ENCODE measurements around the gene DCTN3. TPM values are rescaled to one million over a fixed set of nuclear protein-coding genes. Genes with fewer than 3 reads are reported as not detected.

DCTN3 gene
- total RNA-seq, 1 experiment from 2014 or later = 27.5 TPM

DNA sequence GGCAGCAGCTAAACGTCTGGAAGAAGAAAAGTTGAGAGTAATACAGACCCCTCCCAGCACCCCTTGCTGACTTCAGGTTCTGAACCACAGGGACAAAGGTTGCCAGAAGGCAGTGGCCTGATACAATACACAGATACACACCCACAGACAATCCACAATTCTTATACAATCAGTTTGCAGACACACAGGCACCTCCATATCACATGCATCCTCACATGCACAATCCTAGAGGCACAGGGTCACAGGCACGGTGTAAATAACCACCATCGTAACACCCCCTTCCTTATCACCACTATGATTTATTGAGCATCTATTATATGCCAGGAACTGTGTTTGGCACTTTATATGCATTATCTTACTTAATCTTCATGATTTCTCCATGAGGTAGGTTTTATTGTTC is 39.0 kb downstream of the DCTN3 start:
- TF ChIP-seq, protein P1, sequence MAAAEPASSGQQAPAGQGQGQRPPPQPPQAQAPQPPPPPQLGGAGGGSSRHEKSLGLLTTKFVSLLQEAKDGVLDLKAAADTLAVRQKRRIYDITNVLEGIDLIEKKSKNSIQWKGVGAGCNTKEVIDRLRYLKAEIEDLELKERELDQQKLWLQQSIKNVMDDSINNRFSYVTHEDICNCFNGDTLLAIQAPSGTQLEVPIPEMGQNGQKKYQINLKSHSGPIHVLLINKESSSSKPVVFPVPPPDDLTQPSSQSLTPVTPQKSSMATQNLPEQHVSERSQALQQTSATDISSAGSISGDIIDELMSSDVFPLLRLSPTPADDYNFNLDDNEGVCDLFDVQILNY (CRISPR knock-in tag; IDR thresholded peaks at IDR 0.05) = no peak
- TF ChIP-seq ZNF232 (CRISPR knock-in tag; IDR thresholded peaks at IDR 0.05) = no peak
- TF ChIP-seq, protein P2, sequence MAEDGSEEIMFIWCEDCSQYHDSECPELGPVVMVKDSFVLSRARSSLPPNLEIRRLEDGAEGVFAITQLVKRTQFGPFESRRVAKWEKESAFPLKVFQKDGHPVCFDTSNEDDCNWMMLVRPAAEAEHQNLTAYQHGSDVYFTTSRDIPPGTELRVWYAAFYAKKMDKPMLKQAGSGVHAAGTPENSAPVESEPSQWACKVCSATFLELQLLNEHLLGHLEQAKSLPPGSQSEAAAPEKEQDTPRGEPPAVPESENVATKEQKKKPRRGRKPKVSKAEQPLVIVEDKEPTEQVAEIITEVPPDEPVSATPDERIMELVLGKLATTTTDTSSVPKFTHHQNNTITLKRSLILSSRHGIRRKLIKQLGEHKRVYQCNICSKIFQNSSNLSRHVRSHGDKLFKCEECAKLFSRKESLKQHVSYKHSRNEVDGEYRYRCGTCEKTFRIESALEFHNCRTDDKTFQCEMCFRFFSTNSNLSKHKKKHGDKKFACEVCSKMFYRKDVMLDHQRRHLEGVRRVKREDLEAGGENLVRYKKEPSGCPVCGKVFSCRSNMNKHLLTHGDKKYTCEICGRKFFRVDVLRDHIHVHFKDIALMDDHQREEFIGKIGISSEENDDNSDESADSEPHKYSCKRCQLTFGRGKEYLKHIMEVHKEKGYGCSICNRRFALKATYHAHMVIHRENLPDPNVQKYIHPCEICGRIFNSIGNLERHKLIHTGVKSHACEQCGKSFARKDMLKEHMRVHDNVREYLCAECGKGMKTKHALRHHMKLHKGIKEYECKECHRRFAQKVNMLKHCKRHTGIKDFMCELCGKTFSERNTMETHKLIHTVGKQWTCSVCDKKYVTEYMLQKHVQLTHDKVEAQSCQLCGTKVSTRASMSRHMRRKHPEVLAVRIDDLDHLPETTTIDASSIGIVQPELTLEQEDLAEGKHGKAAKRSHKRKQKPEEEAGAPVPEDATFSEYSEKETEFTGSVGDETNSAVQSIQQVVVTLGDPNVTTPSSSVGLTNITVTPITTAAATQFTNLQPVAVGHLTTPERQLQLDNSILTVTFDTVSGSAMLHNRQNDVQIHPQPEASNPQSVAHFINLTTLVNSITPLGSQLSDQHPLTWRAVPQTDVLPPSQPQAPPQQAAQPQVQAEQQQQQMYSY (CRISPR knock-in tag; IDR thresholded peaks at IDR 0.05) = no peak
- TF ChIP-seq, protein P3, sequence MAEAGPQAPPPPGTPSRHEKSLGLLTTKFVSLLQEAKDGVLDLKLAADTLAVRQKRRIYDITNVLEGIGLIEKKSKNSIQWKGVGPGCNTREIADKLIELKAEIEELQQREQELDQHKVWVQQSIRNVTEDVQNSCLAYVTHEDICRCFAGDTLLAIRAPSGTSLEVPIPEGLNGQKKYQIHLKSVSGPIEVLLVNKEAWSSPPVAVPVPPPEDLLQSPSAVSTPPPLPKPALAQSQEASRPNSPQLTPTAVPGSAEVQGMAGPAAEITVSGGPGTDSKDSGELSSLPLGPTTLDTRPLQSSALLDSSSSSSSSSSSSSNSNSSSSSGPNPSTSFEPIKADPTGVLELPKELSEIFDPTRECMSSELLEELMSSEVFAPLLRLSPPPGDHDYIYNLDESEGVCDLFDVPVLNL (CRISPR knock-in tag; IDR thresholded peaks at IDR 0.05; ENCODE audit: borderline replicate concordance, low read depth) = no peak
- TF ChIP-seq KAT7 (CRISPR knock-in tag; IDR thresholded peaks at IDR 0.05; ENCODE audit: borderline replicate concordance) = no peak
- ATAC-seq = no peak
- ChIA-PET POLR2A (no interaction called here), CTCF (interaction anchor here (1.4 to 3.0 kb wide), 3 partner anchors 11 to 22 kb away, joined by 4 to 31 read pairs (median 7); no protein-coding TSS in a partner anchor)
- H3K4me1 Mint-ChIP-seq = peaks cover 51% of the 10 kb centered on the region
- no peaks in the 10 kb centered on the region for H3K9me3 Mint-ChIP-seq
- DNase-seq (ENCODE audit: low spot score) = no peak
- no peak overlapping the region for H3K27ac Mint-ChIP-seq
- peaks cover 92% of the 10 kb centered on the region for H3K27me3 Mint-ChIP-seq (ENCODE audit: low read depth)
- H3K4me3 Mint-ChIP-seq = no peak overlapping the region
- H3K36me3 Mint-ChIP-seq = no peaks in the 10 kb centered on the region

DNA sequence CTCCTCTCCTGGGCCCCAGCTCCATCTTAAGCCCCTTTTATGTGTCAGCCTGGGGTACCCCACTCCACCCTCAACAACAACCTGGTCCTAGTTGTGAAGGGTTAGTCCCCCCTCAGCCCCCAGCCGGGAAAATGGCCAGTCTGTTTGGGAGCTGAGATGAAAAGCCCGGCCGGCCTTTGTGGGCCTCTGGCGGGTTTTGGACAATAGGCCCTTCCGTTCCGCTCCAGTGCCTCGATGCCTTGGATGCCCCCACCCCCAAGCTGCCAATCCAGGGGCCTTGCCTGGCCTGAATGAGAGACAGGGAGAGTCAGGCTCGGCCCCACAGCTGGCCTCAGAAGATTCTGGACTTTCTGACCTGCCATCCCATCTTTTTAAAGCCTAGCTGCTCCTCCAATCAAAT is 39.9 kb downstream of the DCTN3 start:
- CTCF ChIA-PET = interaction anchor here (1.0 to 7.4 kb wide), 8 partner anchors 8 to 201 kb away, joined by 4 to 109 read pairs (median 12); partner anchors contain the start of gene CNTFR
- peaks cover 48% of the 10 kb centered on the region for H3K4me1 Mint-ChIP-seq
- ATAC-seq (peak; percentile 11; the same call in 1 of the 2 replicates), DNase-seq (ENCODE audit: low spot score) (no peak)
- peaks cover 89% of the 10 kb centered on the region for H3K27me3 Mint-ChIP-seq (ENCODE audit: low read depth)
- H3K9me3 Mint-ChIP-seq = no peaks in the 10 kb centered on the region
- H3K36me3 Mint-ChIP-seq = no peaks in the 10 kb centered on the region
- no peak overlapping the region for H3K27ac Mint-ChIP-seq
- POLR2A ChIA-PET = no interaction called here
- H3K4me3 Mint-ChIP-seq = 0 out of 2 replicates have a peak overlapping the region, but pooled peaks have one; percentile 27
- TF ChIP-seq, protein P4, sequence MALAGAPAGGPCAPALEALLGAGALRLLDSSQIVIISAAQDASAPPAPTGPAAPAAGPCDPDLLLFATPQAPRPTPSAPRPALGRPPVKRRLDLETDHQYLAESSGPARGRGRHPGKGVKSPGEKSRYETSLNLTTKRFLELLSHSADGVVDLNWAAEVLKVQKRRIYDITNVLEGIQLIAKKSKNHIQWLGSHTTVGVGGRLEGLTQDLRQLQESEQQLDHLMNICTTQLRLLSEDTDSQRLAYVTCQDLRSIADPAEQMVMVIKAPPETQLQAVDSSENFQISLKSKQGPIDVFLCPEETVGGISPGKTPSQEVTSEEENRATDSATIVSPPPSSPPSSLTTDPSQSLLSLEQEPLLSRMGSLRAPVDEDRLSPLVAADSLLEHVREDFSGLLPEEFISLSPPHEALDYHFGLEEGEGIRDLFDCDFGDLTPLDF (CRISPR knock-in tag; IDR thresholded peaks at IDR 0.05) = no peak
- TF ChIP-seq, protein P5, sequence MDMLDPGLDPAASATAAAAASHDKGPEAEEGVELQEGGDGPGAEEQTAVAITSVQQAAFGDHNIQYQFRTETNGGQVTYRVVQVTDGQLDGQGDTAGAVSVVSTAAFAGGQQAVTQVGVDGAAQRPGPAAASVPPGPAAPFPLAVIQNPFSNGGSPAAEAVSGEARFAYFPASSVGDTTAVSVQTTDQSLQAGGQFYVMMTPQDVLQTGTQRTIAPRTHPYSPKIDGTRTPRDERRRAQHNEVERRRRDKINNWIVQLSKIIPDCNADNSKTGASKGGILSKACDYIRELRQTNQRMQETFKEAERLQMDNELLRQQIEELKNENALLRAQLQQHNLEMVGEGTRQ (CRISPR knock-in tag; IDR thresholded peaks at IDR 0.05) = no peak
- TF ChIP-seq KAT7 (CRISPR knock-in tag; IDR thresholded peaks at IDR 0.05; ENCODE audit: borderline replicate concordance) (no peak), MYBL2 (CRISPR knock-in tag; IDR thresholded peaks at IDR 0.05) (no peak), ZNF671 (CRISPR knock-in tag; IDR thresholded peaks at IDR 0.05) (no peak), CBFB (CRISPR knock-in tag; IDR thresholded peaks at IDR 0.05; ENCODE audit: low read depth) (no peak), TCF7 (CRISPR knock-in tag; IDR thresholded peaks at IDR 0.05; ENCODE audit: low read depth) (no peak), ELF4 (CRISPR knock-in tag; IDR thresholded peaks at IDR 0.05; ENCODE audit: low read depth) (no peak), RELA (CRISPR knock-in tag; IDR thresholded peaks at IDR 0.05; ENCODE audit: borderline replicate concordance) (no peak), CREB1 (CRISPR knock-in tag; IDR thresholded peaks at IDR 0.05) (no peak), NFYB (CRISPR knock-in tag; conservative IDR thresholded peaks at IDR 0.05; ENCODE audit: low read depth) (no peak), TP53 (CRISPR knock-in tag; IDR thresholded peaks at IDR 0.05) (no peak), JAZF1 (CRISPR knock-in tag; IDR thresholded peaks at IDR 0.05) (no peak), ETV6 (CRISPR knock-in tag; IDR thresholded peaks at IDR 0.05) (no peak)
- TF ChIP-seq, protein P6, sequence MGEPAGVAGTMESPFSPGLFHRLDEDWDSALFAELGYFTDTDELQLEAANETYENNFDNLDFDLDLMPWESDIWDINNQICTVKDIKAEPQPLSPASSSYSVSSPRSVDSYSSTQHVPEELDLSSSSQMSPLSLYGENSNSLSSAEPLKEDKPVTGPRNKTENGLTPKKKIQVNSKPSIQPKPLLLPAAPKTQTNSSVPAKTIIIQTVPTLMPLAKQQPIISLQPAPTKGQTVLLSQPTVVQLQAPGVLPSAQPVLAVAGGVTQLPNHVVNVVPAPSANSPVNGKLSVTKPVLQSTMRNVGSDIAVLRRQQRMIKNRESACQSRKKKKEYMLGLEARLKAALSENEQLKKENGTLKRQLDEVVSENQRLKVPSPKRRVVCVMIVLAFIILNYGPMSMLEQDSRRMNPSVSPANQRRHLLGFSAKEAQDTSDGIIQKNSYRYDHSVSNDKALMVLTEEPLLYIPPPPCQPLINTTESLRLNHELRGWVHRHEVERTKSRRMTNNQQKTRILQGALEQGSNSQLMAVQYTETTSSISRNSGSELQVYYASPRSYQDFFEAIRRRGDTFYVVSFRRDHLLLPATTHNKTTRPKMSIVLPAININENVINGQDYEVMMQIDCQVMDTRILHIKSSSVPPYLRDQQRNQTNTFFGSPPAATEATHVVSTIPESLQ (CRISPR knock-in tag; IDR thresholded peaks at IDR 0.05) = no peak
